ENCODE measurements around the gene ATP2B2. TPM values are rescaled to one million over a fixed set of nuclear protein-coding genes. Genes with fewer than 3 reads are reported as not detected.

ATP2B2 gene
- total and polyA plus RNA-seq, 9 of the 15 experiments (the other 6 are each of a cell fraction or from before 2014, with no cell fraction given): 0.06 TPM; not detected in 8

DNA sequence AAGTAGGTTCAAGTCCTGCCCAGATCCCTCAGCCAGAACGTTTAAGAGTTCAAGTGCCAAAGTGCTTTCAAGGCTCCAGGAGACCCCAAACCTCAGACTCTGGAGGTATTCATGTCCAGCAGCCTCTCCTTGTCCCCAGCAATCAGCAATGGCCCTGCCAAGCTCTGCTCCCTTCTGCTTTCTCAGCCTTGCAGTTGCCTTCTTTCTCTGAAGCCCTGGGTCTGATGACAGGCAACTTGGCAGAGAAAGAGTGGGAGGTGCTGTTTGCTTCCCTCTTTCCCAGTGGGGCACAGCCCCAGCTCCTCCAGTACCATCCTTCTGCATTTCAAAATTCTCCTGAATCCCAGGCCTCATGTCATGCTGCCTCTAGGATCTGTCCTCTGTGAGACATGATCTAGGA is 40.2 kb downstream of the ATP2B2 start:
- intact Hi-C loops (cut with micrococcal nuclease): no loop called here
- BruUV-seq (replicated peaks): no TSS peak
- Histone ChIP-seq H3K4me2 (ENCODE audit: insufficient read depth, low read length) (no peak overlapping the region), H3K9ac (ENCODE audit: insufficient read depth in 1 of 2, low read depth in 2 of 2, low read length in 2 of 2) (no peak overlapping the region), H3K36me3 (ENCODE audit: control insufficient read depth, insufficient read depth, low read length) (no peaks in the 10 kb centered on the region), H3K4me3 (no peak overlapping the region), H3K79me2 (ENCODE audit: control insufficient read depth, insufficient read depth, low read length) (no peaks in the 10 kb centered on the region), H2AFZ (ENCODE audit: low read depth, low read length) (no peak overlapping the region), H3K27ac (ENCODE audit: extremely low read depth, low read depth, low read length) (no peak overlapping the region), H3K9me1 (ENCODE audit: control insufficient read depth, insufficient read depth, low read length) (no peaks in the 10 kb centered on the region), H3K9me3 (replicated peaks; ENCODE audit: control insufficient read depth, insufficient read depth, low read depth, low read length) (no peaks in the 10 kb centered on the region), H3K4me1 (replicated peaks in 1 of 2; ENCODE audit: control insufficient read depth in 2 of 2, insufficient read depth in 2 of 2, low read length in 2 of 2) (no peaks in the 10 kb centered on the region), H4K20me1 (replicated peaks; ENCODE audit: control insufficient read depth, insufficient read depth, low read length) (peaks cover 20% of the 10 kb centered on the region), H3K27me3 (ENCODE audit: control insufficient read depth in 2 of 2, insufficient read depth in 2 of 2, low read length in 2 of 2) (peaks cover 3 to 36% of the 10 kb centered on the region in 2 experiments; a peak in 3 of 5 replicates)
- CTCF ChIA-PET (ENCODE audit: low intra/inter-chr PET ratio): no interaction called here
- POLR2A ChIA-PET: interaction anchor here (0.6 kb wide), 1 partner anchor 11 kb away, joined by 3 read pairs; no protein-coding TSS in a partner anchor
- in situ Hi-C loops (cut with MboI): no loop called here
- WGBS (ENCODE audit: insufficient coverage, low coverage, missing lambda C conversion rate): 0% methylated on average over 1 of the region's 1 CpG
- no peak for FAIRE-seq
- TF ChIP-seq NFE2L1 (tag; IDR thresholded peaks at IDR 0.05; ENCODE audit: borderline replicate concordance, low read depth) (no peak), JUN (IDR thresholded peaks at IDR 0.05; ENCODE audit: borderline replicate concordance, low read depth, low read length) (no peak), JUN (CRISPR knock-in tag; IDR thresholded peaks at IDR 0.05; ENCODE audit: borderline replicate concordance) (no peak), PHF21A (IDR thresholded peaks at IDR 0.05; ENCODE audit: borderline replicate concordance, low read depth) (no peak), PYGO2 (tag; IDR thresholded peaks at IDR 0.05) (no peak), ZNF584 (CRISPR knock-in tag; IDR thresholded peaks at IDR 0.05; ENCODE audit: low read depth) (no peak), SRSF9 (IDR thresholded peaks at IDR 0.05; ENCODE audit: borderline replicate concordance, low read depth, low read length) (no peak), ZBTB7A (IDR thresholded peaks at IDR 0.05; ENCODE audit: borderline replicate concordance, control insufficient read depth, low read depth, low read length) (no peak), ADNP (tag; IDR thresholded peaks at IDR 0.05) (no peak), NFRKB (IDR thresholded peaks at IDR 0.05; ENCODE audit: low read depth) (no peak), IRF2 (CRISPR knock-in tag; IDR thresholded peaks at IDR 0.05) (no peak), ZFPM2 (CRISPR knock-in tag; IDR thresholded peaks at IDR 0.05) (no peak), ZNF445 (CRISPR knock-in tag; IDR thresholded peaks at IDR 0.05; ENCODE audit: low read depth) (no peak), SFPQ (IDR thresholded peaks at IDR 0.05; ENCODE audit: low read depth, low read length) (no peak), BCOR (IDR thresholded peaks at IDR 0.05) (no peak), ZKSCAN3 (CRISPR knock-in tag; IDR thresholded peaks at IDR 0.05) (no peak), SMAD1 (IDR thresholded peaks at IDR 0.05; ENCODE audit: low read depth, low read length, partially characterized antibody) (no peak), NONO (IDR thresholded peaks at IDR 0.05; ENCODE audit: low read depth in 2 of 2, low read length in 1 of 2) (no peak), ZNF143 (CRISPR knock-in tag; IDR thresholded peaks at IDR 0.05) (no peak)
- DNase-seq (ENCODE audit: extremely low read depth in 1 of 4, low spot score in 3 of 4): no peak
- no peak for ATAC-seq
